SK-N-SH (cell line): Measurements from ENCODE around the gene ZNF219. TPM values are rescaled to one million over a fixed set of nuclear protein-coding genes. Genes with fewer than 3 reads are reported as not detected.

Experiments used
- CTCF ChIA-PET: fragments of 300-600, 350-600 bp; formaldehyde crosslinking; extraction: SDS; loops from one replicate; lab custom pipeline; 2021; lab: Yijun Ruan, JAX
- POLR2A ChIA-PET: fragments of 350-600 bp; sonication (Branson Sonifier 250); formaldehyde crosslinking; extraction: SDS; loops from one replicate; lab custom pipeline; 2020; ENCODE audit warnings: antibody characterized with exemption, inconsistent platforms; lab: Yijun Ruan, JAX
- DNase-seq: peaks from one replicate; pipeline ENCODE4 v3.0.0; 2012
- H2AFZ ChIP-seq: fragments of 200-600 bp; sonication (generic); 2 replicates; pipeline ENCODE4 v1.8.1; 2016; ENCODE audit warnings: antibody characterized with exemption, mild to moderate bottlenecking, low read depth
- H3F3A ChIP-seq: fragments of 200-600 bp; sonication (generic); replicated peaks from 2 replicates; pipeline ENCODE3; 2016; ENCODE audit warnings: antibody characterized with exemption, mild to moderate bottlenecking; ENCODE audit not compliant: insufficient read depth
- H3K27ac ChIP-seq, 2 experiments: fragments of 200-500 bp in 1 of 2; fragments of 200-600 bp in 1 of 2; sonication (Bioruptor generic) in 1 of 2; sonication (generic), shearing (Covaris generic) in 1 of 2; 2 replicates each; pipeline versions ENCODE4 v1.5.1 to v1.6.1; 2014 to 2016; ENCODE audit warnings: low read depth in 2 of 2, inconsistent platforms in 1 of 2, low read length in 1 of 2, mild to moderate bottlenecking in 1 of 2, mixed read lengths in 1 of 2
- H3K27me3 ChIP-seq: fragments of 200-600 bp; sonication (generic), shearing (Covaris generic); 2 replicates; pipeline ENCODE4 v1.6.1; 2016; ENCODE audit warnings: mixed run types; ENCODE audit not compliant: insufficient read depth
- H3K36me3 ChIP-seq, 2 experiments: fragments of 200-500 bp in 1 of 2; fragments of 200-600 bp in 1 of 2; sonication (Bioruptor generic) in 1 of 2; sonication (generic) in 1 of 2; replicated peaks in 1 of 2; 2 replicates each; pipeline versions ENCODE3 to v1.5.1; 2014 to 2016; ENCODE audit warnings: low read length in 1 of 2, mild to moderate bottlenecking in 1 of 2; ENCODE audit not compliant: insufficient read depth in 2 of 2, control insufficient read depth in 1 of 2
- H3K4me1 ChIP-seq, 2 experiments: fragments of 200-500 bp in 1 of 2; fragments of 200-600 bp in 1 of 2; sonication (Bioruptor generic) in 1 of 2; sonication (generic), shearing (Covaris generic) in 1 of 2; 2 replicates each; pipeline versions ENCODE4 v1.5.1 to v1.6.1; 2014 to 2016; ENCODE audit warnings: low read depth in 1 of 2, low read length in 1 of 2, mixed run types in 1 of 2; ENCODE audit not compliant: insufficient read depth in 2 of 2, control insufficient read depth in 1 of 2
- H3K4me2 ChIP-seq: fragments of 200-600 bp; sonication (generic), shearing (Covaris generic); 2 replicates; pipeline ENCODE4 v1.6.1; 2017; ENCODE audit warnings: mixed run types
- H3K4me3 ChIP-seq, 2 experiments: fragments of 200-500 bp in 1 of 2; fragments of 200-600 bp in 1 of 2; sonication (Bioruptor generic) in 1 of 2; sonication (generic), shearing (Covaris generic) in 1 of 2; 2 replicates each; pipeline versions ENCODE4 v1.5.1 to v1.8.1; 2014 to 2016; ENCODE audit warnings: low read depth in 2 of 2, inconsistent platforms in 1 of 2, low read length in 1 of 2, mild to moderate bottlenecking in 1 of 2, mixed read lengths in 1 of 2, moderate library complexity in 1 of 2
- H3K79me2 ChIP-seq: fragments of 200-600 bp; sonication (generic); 2 replicates; pipeline ENCODE4 v1.8.1; 2017; ENCODE audit warnings: mild to moderate bottlenecking; ENCODE audit not compliant: insufficient read depth
- H3K9ac ChIP-seq: fragments of 200-600 bp; sonication (generic); 2 replicates; pipeline ENCODE4 v1.6.1; 2017; ENCODE audit warnings: mixed run types
- H3K9me2 ChIP-seq: fragments of 200-600 bp; sonication (generic); 2 replicates; pipeline ENCODE4 v1.6.1; 2017; ENCODE audit warnings: mixed run types
- H3K9me3 ChIP-seq: fragments of 200-600 bp; sonication (generic); 2 replicates; pipeline ENCODE4 v1.6.1; 2017; ENCODE audit warnings: mixed run types, mild to moderate bottlenecking, moderate library complexity
- H4K20me1 ChIP-seq: fragments of 200-600 bp; sonication (generic); 2 replicates; pipeline ENCODE4 v1.6.1; 2017; ENCODE audit warnings: mild to moderate bottlenecking, mixed run types; ENCODE audit not compliant: insufficient read depth
- CTCF ChIP-seq: fragments of 200-600 bp; sonication (generic); IDR thresholded peaks from 2 replicates; pipeline ENCODE4 v1.6.1; 2017; ENCODE audit warnings: antibody characterized with exemption, mild to moderate bottlenecking, moderate library complexity
- ELF1 ChIP-seq: IDR thresholded peaks from 2 replicates; pipeline ENCODE4 v1.4.0; 2012
- NRF1 ChIP-seq: IDR thresholded peaks from 2 replicates; pipeline ENCODE4 v1.6.1; 2012; ENCODE audit warnings: low read depth, mild to moderate bottlenecking, low read length
- PBX3 ChIP-seq: IDR thresholded peaks from 2 replicates; pipeline ENCODE4; 2012
- RAD21 ChIP-seq: IDR thresholded peaks from 2 replicates; pipeline ENCODE4 v1.6.1; 2012; ENCODE audit warnings: mild to moderate bottlenecking, low read length
- SIN3A ChIP-seq: IDR thresholded peaks from 2 replicates; pipeline ENCODE4 v1.6.1; 2012; ENCODE audit warnings: low read depth, mild to moderate bottlenecking, low read length, moderate library complexity, borderline replicate concordance
- SMC3 ChIP-seq: IDR thresholded peaks from 2 replicates; pipeline ENCODE4 v1.6.1; 2012; ENCODE audit warnings: low read depth, low read length, improper control_type of control experiment
- USF1 ChIP-seq: IDR thresholded peaks from 2 replicates; pipeline ENCODE4 v1.4.0; 2012; ENCODE audit warnings: low read depth, borderline replicate concordance
- USF2 ChIP-seq: fragments of 150-350 bp; IDR thresholded peaks from 2 replicates; pipeline ENCODE4 v1.6.1; 2017; ENCODE audit warnings: antibody characterized with exemption, low read length, low read depth, borderline replicate concordance
- ZBTB33 ChIP-seq: IDR thresholded peaks from 2 replicates; pipeline ENCODE4 v1.4.0; 2012; ENCODE audit warnings: low read depth, borderline replicate concordance
- WGBS: methylation state at CpG from one replicate; pipeline ENCODE4 v1.1.6; 2017; ENCODE audit warnings: low lambda C conversion rate; 5-methylcytosine and 5-hydroxymethylcytosine counted together
- polyA plus RNA-seq, 3 experiments: library from polyadenylated mRNA; depleted of rRNA; stranded (reverse); fragments of >200 nt; gene quantifications; 2 replicates each; pipeline ENCODE4 v1.2.3, GENCODE V29; 2012

The ZNF219 gene
- polyA plus RNA-seq, 1 of the 3 experiments (the other 2 are of a cell fraction) = 24.1 TPM

- TF ChIP-seq ZBTB33 (no peak), USF1 (no peak), NRF1 (0 out of 2 replicates have a peak, but pooled peaks have one; percentile 11)
Measured at GRCh38 chr14:21068521-21069387, 29.7 kb downstream of the ZNF219 start (continued).

- Histone ChIP-seq H3K9me2 (no peaks in the 10 kb centered on the region), H3K4me2 (no peak overlapping the region), H3K79me2 (peaks cover 21% of the 10 kb centered on the region; the same call in 1 of the 2 replicates), H3F3A (peaks cover 26% of the 10 kb centered on the region), H3K36me3 (no peaks in the 10 kb centered on the region), H3K4me1 (peaks cover 17 to 21% of the 10 kb centered on the region in 2 experiments), H3K4me3 (no peak overlapping the region), H2AFZ (no peak overlapping the region), H3K9me3 (no peaks in the 10 kb centered on the region), H3K9ac (no peak overlapping the region), H4K20me1 (no peaks in the 10 kb centered on the region), H3K27me3 (no peaks in the 10 kb centered on the region)
- WGBS = 72% methylated on average over 7 of the region's 7 CpGs
- ChIA-PET POLR2A (no interaction called here), CTCF (interaction anchor here (0.7 to 13.2 kb wide), 9 partner anchors 19 to 106 kb away, joined by 3 to 296 read pairs (median 14); partner anchors contain the start of genes TMEM253 and ZNF219)
- no peak for DNase-seq
- TF ChIP-seq NRF1 (no peak), RAD21 (peak; percentile 49), SIN3A (no peak), CTCF (peak; percentile 33; the same call in 1 of the 2 replicates), SMC3 (0 out of 2 replicates have a peak, but pooled peaks have one; percentile 23), PBX3 (no peak), ELF1 (no peak), USF2 (no peak)
- TF ChIP-seq, all 33 proteins: peak for 3
- no peak overlapping the region for H3K27ac ChIP-seq
Measured at GRCh38 chr14:21066882-21067502, 31.5 kb downstream of the ZNF219 start.
